HCT116 (cell line): ENCODE data around the gene RNF175. TPM values are rescaled to one million over a fixed set of nuclear protein-coding genes. Genes with fewer than 3 reads are reported as not detected.

ENCODE experiments used
- ATAC-seq: fragments of 200-7000 bp; cut with Tn5 transposase; 2 replicates; pipeline ENCODE4 v1.9.1; 2020; ENCODE audit warnings: mild to moderate bottlenecking, moderate library complexity
- BruUV-seq: library from RNA; stranded (reverse); fragments of 400-500 nt; replicated peaks from 2 replicates; lab custom pipeline; 2021; lab: Mats Ljungman, UMichigan
- CTCF ChIA-PET: fragments of 300-600 bp; sonication (Branson Sonifier 250); formaldehyde crosslinking; loops from one replicate; lab custom pipeline; 2021; ENCODE audit warnings: antibody characterized with exemption; lab: Charles Lee
- POLR2A ChIA-PET: fragments of 300-600, 350-600 bp; sonication (Branson Sonifier 250); formaldehyde crosslinking; loops from one replicate; lab custom pipeline; 2021; ENCODE audit warnings: antibody characterized with exemption; lab: Charles Lee
- RAD21 ChIA-PET, 2 experiments: fragments of 300-600 bp; sonication (Branson Sonifier 250); formaldehyde crosslinking; loops; one replicate each; lab custom pipeline; 2023; ENCODE audit warnings: low total read pairs in 2 of 2; ENCODE audit not compliant: uncharacterized antibody in 2 of 2, unreplicated experiment in 2 of 2, low non-redundant PET in 1 of 2; lab: Charles Lee
- DNase-seq: peaks from one replicate; pipeline ENCODE4 v3.0.0-alpha.2; 2010; ENCODE audit warnings: low read depth, low spot score
- H2AFZ ChIP-seq: fragments of 200-600 bp; shearing (Covaris generic), sonication (generic); 2 replicates; pipeline ENCODE4 v1.6.1; 2017; ENCODE audit warnings: low read depth, mixed run types, mixed read lengths, antibody characterized with exemption, low read length; ENCODE audit not compliant: poor library complexity, severe bottlenecking
- H3K27ac ChIP-seq: 2 replicates; pipeline ENCODE4 v1.5.1; 2012; ENCODE audit warnings: low read depth, low read length
- H3K27me3 ChIP-seq: fragments of 200-600 bp; sonication (generic); 2 replicates; pipeline ENCODE4 v1.6.1; 2016; ENCODE audit warnings: mixed run types, low read length, mixed read lengths; ENCODE audit not compliant: insufficient read depth
- H3K36me3 ChIP-seq, 2 experiments: fragments of 200-500 bp in 1 of 2; fragments of 200-600 bp in 1 of 2; sonication (Bioruptor generic) in 1 of 2; sonication (generic) in 1 of 2; 2 replicates each; pipeline versions ENCODE4 v1.5.1 to v1.6.1; 2014 to 2016; ENCODE audit warnings: low read length in 2 of 2, inconsistent platforms in 1 of 2, mixed read lengths in 1 of 2, mixed run types in 1 of 2; ENCODE audit not compliant: insufficient read depth in 2 of 2, control insufficient read depth in 1 of 2
- H3K4me1 ChIP-seq, 2 experiments: fragments of 200-600 bp in 1 of 2; sonication (generic) in 1 of 2; 2 replicates each; pipeline versions ENCODE4 v1.5.1 to v1.6.1; 2012 to 2017; ENCODE audit warnings: low read length in 2 of 2, inconsistent platforms in 1 of 2, mild to moderate bottlenecking in 1 of 2, mixed read lengths in 1 of 2, mixed run types in 1 of 2, moderate library complexity in 1 of 2; ENCODE audit not compliant: insufficient read depth in 2 of 2, control insufficient read depth in 1 of 2
- H3K4me2 ChIP-seq: fragments of 200-600 bp; sonication (generic); 2 replicates; pipeline ENCODE4 v1.6.1; 2017; ENCODE audit warnings: mixed run types, low read length, mixed read lengths
- H3K4me3 ChIP-seq, 2 experiments: fragments of 200-600 bp in 1 of 2; sonication (generic) in 1 of 2; replicated peaks in 1 of 2; 2 replicates each; pipeline ENCODE4 v1.5.1; 2011 to 2016; ENCODE audit warnings: low read length in 2 of 2, control low read depth in 1 of 2, low read depth in 1 of 2, mild to moderate bottlenecking in 1 of 2, mixed read lengths in 1 of 2, mixed run types in 1 of 2
- H3K79me2 ChIP-seq: fragments of 200-600 bp; sonication (generic); 2 replicates; pipeline ENCODE4 v1.6.1; 2017; ENCODE audit warnings: mild to moderate bottlenecking, mixed run types, low read length, moderate library complexity, mixed read lengths; ENCODE audit not compliant: insufficient read depth
- H3K9ac ChIP-seq: fragments of 200-600 bp; sonication (generic); 2 replicates; pipeline ENCODE4 v1.6.1; 2016; ENCODE audit warnings: low read length, mixed read lengths
- H3K9me2 ChIP-seq: fragments of 200-600 bp; sonication (generic), shearing (Covaris generic); 2 replicates; pipeline ENCODE4 v1.6.1; 2017; ENCODE audit warnings: mixed run types, mild to moderate bottlenecking, moderate library complexity; ENCODE audit not compliant: insufficient read depth
- H3K9me3 ChIP-seq, 2 experiments: fragments of 200-500 bp in 1 of 2; fragments of 200-600 bp in 1 of 2; sonication (Bioruptor generic) in 1 of 2; sonication (generic) in 1 of 2; 2 replicates each; pipeline ENCODE4 v1.6.1; 2014 to 2017; ENCODE audit warnings: low read length in 2 of 2, mixed read lengths in 2 of 2, inconsistent platforms in 1 of 2, low read depth in 1 of 2, mild to moderate bottlenecking in 1 of 2, mixed run types in 1 of 2, moderate library complexity in 1 of 2; ENCODE audit not compliant: control insufficient read depth in 1 of 2, insufficient read depth in 1 of 2
- H4K20me1 ChIP-seq: fragments of 200-600 bp; sonication (generic), shearing (Covaris generic); 2 replicates; pipeline ENCODE4 v1.6.1; 2017; ENCODE audit warnings: mixed run types, mild to moderate bottlenecking, moderate library complexity; ENCODE audit not compliant: insufficient read depth
- CEBPB ChIP-seq: IDR thresholded peaks from 2 replicates; pipeline ENCODE4 v1.6.1; 2012; ENCODE audit warnings: low read depth
- EGR1 ChIP-seq: IDR thresholded peaks from 2 replicates; pipeline ENCODE4 v1.6.1; 2012; ENCODE audit warnings: low read depth
- EZH2phosphoT487 ChIP-seq: fragments of 200-600 bp; IDR thresholded peaks from 2 replicates; pipeline ENCODE4 v1.6.1; 2018; ENCODE audit warnings: antibody characterized with exemption, borderline replicate concordance
- JUND ChIP-seq: IDR thresholded peaks from 2 replicates; pipeline ENCODE4 v1.6.1; 2012
- POLR2A ChIP-seq: IDR thresholded peaks from 2 replicates; pipeline ENCODE4 v1.7.0; 2011; ENCODE audit warnings: borderline replicate concordance; ENCODE audit not compliant: insufficient read depth, insufficient read length; ENCODE audit errors: extremely low read depth
- POLR2AphosphoS5 ChIP-seq: IDR thresholded peaks from 2 replicates; pipeline ENCODE4 v1.6.1; 2011; ENCODE audit warnings: mild to moderate bottlenecking, low read depth, low read length, moderate library complexity
- RAD21 ChIP-seq: IDR thresholded peaks from 2 replicates; pipeline ENCODE4 v1.6.1; 2012; ENCODE audit warnings: low read depth, mild to moderate bottlenecking
- REST ChIP-seq: IDR thresholded peaks from 2 replicates; pipeline ENCODE4 v1.6.1; 2012; ENCODE audit warnings: low read depth
- SIN3A ChIP-seq: IDR thresholded peaks from 2 replicates; pipeline ENCODE4 v1.6.1; 2012; ENCODE audit warnings: low read depth
- SP1 ChIP-seq: IDR thresholded peaks from 2 replicates; pipeline ENCODE4 v1.6.1; 2012; ENCODE audit warnings: low read depth
- TCF7L2 ChIP-seq: IDR thresholded peaks from 2 replicates; pipeline ENCODE4 v1.7.0; 2011; ENCODE audit warnings: borderline replicate concordance, inconsistent platforms; ENCODE audit not compliant: insufficient read depth, insufficient read length; ENCODE audit errors: extremely low read depth
- YY1 ChIP-seq: IDR thresholded peaks from 2 replicates; pipeline ENCODE4 v1.6.1; 2011; ENCODE audit warnings: low read length, low read depth, moderate library complexity, mild to moderate bottlenecking; ENCODE audit not compliant: insufficient replicate concordance; ENCODE audit errors: extremely low read depth
- intact Hi-C: fragments of 100-400 bp; cut with micrococcal nuclease; formaldehyde crosslinking; loops from 2 replicates; pipeline ENCODE4 v1.10.0; 2022
- total RNA-seq: library from RNA; stranded (reverse); gene quantifications from one replicate; pipeline ENCODE4 v1.2.1, GENCODE V29; 2021; ENCODE audit not compliant: unreplicated experiment
- TF ChIP-seq, protein P1 (sequence below): IDR thresholded peaks from 2 replicates; pipeline ENCODE4 v1.6.1; 2012
- TF ChIP-seq, protein P2 (sequence below): IDR thresholded peaks from 2 replicates; pipeline ENCODE4 v1.6.1; 2012

RNF175 gene
- total RNA-seq, 1 experiment from 2014 or later = not detected

GRCh38 chr4:153729895-153730294, 29.9 kb downstream of the RNF175 start:
- Histone ChIP-seq H3K79me2 (no peaks in the 10 kb centered on the region), H3K4me3 (no peak overlapping the region), H2AFZ (no peak overlapping the region), H3K4me2 (no peak overlapping the region), H3K9ac (no peak overlapping the region), H3K27me3 (no peaks in the 10 kb centered on the region)
- RAD21 ChIA-PET = no interaction called here
- intact Hi-C loops = no loop called here
- ATAC-seq = no peak
- no TSS peak for BruUV-seq
- no peak for TF ChIP-seq JUND
- TF ChIP-seq EZH2phosphoT487 = no peak
- TF ChIP-seq RAD21 = no peak
- TF ChIP-seq POLR2A = no peak
- TF ChIP-seq, protein P1, sequence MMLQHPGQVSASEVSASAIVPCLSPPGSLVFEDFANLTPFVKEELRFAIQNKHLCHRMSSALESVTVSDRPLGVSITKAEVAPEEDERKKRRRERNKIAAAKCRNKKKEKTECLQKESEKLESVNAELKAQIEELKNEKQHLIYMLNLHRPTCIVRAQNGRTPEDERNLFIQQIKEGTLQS = no peak
- no peak for TF ChIP-seq REST
- no peak for TF ChIP-seq SIN3A
- no peak for TF ChIP-seq TCF7L2
- no peak for TF ChIP-seq SP1
- TF ChIP-seq YY1 = no peak
- TF ChIP-seq POLR2AphosphoS5 = no peak
- no peak for TF ChIP-seq CEBPB
- TF ChIP-seq EGR1 = no peak
- TF ChIP-seq, protein P2, sequence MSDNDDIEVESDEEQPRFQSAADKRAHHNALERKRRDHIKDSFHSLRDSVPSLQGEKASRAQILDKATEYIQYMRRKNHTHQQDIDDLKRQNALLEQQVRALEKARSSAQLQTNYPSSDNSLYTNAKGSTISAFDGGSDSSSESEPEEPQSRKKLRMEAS = no peak
- TF ChIP-seq, all 23 proteins: peak for 0
- H3K36me3 ChIP-seq = no peaks in the 10 kb centered on the region
- H3K27ac ChIP-seq = no peak overlapping the region
- DNase-seq = no peak
- no peaks in the 10 kb centered on the region for H3K9me2 ChIP-seq
- POLR2A ChIA-PET = no interaction called here
- peaks cover 4 to 7% of the 10 kb centered on the region in 2 experiments; a peak in 2 of 4 replicates for H3K4me1 ChIP-seq
- CTCF ChIA-PET = no interaction called here
- no peaks in the 10 kb centered on the region for H3K9me3 ChIP-seq
- H4K20me1 ChIP-seq = no peaks in the 10 kb centered on the region
